CD4-positive, alpha-beta T cell treated with Interleukin-1 beta for 1 hour (primary cell): ENCODE results near the gene OTOG.

Source experiments
- DNase-seq, 2 donors: peaks; one replicate each; pipeline ENCODE4 v3.0.0-alpha.2; 2020 to 2022

The OTOG gene

GRCh38 chr11:17547051-17547577, at the start of gene OTOG:
OTOG (plus strand) TSS chr11:17547259; CDS start chr11:17547373, 114 bp downstream.
- no peak for DNase-seq

- DNase-seq = no peak
Observed at GRCh38 chr11:17498058-17498457, 49.0 kb upstream of the OTOG start.

- no peak for DNase-seq
Observed at GRCh38 chr11:17498475-17498874, 48.6 kb upstream of the OTOG start.

- DNase-seq = no peak
Observed at GRCh38 chr11:17500673-17501072, 46.4 kb upstream of the OTOG start.

- no peak for DNase-seq
Observed at GRCh38 chr11:17502630-17503029, 44.4 kb upstream of the OTOG start.

- peak; percentile 71 to 72 for DNase-seq
Observed at GRCh38 chr11:17504330-17505107, 42.5 kb upstream of the OTOG start.

- DNase-seq = no peak
Observed at GRCh38 chr11:17505146-17505545, 41.9 kb upstream of the OTOG start.

GRCh38 chr11:17506314-17506713, 40.7 kb upstream of the OTOG start:
- no peak for DNase-seq

GRCh38 chr11:17506942-17507341, 40.1 kb upstream of the OTOG start:
- DNase-seq = no peak

GRCh38 chr11:17507773-17508172, 39.3 kb upstream of the OTOG start:
- DNase-seq = no peak

- DNase-seq = no peak
Observed at GRCh38 chr11:17508306-17508705, 38.8 kb upstream of the OTOG start.

GRCh38 chr11:17508791-17509190, 38.3 kb upstream of the OTOG start:
- no peak for DNase-seq

GRCh38 chr11:17510507-17511206, 36.4 kb upstream of the OTOG start:
- DNase-seq = no peak

GRCh38 chr11:17511571-17511970, 35.5 kb upstream of the OTOG start:
- DNase-seq = no peak

- DNase-seq = no peak
Observed at GRCh38 chr11:17512101-17512500, 35.0 kb upstream of the OTOG start.

- DNase-seq = no peak
Observed at GRCh38 chr11:17513853-17514252, 33.2 kb upstream of the OTOG start.

- DNase-seq = no peak
Observed at GRCh38 chr11:17514476-17514875, 32.6 kb upstream of the OTOG start.

- no peak for DNase-seq
Observed at GRCh38 chr11:17515443-17516176, 31.4 kb upstream of the OTOG start.

GRCh38 chr11:17516551-17517150, 30.4 kb upstream of the OTOG start:
- no peak for DNase-seq

GRCh38 chr11:17517186-17517585, 29.9 kb upstream of the OTOG start:
- DNase-seq = no peak

- DNase-seq = no peak
Observed at GRCh38 chr11:17518366-17518765, 28.7 kb upstream of the OTOG start.

GRCh38 chr11:17519061-17519885, 27.8 kb upstream of the OTOG start:
- no peak for DNase-seq
